NCI-H146 treated with DMSO at 0.1 percent for 48 hours (cell line): ENCODE results near the gene FRMD8.

ENCODE experiments used
- DNase-seq: peaks from one replicate; lab custom pipeline; 2025; ENCODE audit not compliant: unreplicated experiment; lab: John Stamatoyannopoulos, UW

Gene FRMD8, protein sequence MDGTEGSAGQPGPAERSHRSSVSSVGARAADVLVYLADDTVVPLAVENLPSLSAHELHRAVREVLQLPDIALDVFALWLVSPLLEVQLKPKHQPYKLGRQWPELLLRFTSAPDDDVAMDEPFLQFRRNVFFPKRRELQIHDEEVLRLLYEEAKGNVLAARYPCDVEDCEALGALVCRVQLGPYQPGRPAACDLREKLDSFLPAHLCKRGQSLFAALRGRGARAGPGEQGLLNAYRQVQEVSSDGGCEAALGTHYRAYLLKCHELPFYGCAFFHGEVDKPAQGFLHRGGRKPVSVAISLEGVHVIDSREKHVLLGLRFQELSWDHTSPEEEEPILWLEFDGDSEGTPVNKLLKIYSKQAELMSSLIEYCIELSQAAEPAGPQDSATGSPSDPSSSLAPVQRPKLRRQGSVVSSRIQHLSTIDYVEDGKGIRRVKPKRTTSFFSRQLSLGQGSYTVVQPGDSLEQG

DNA sequence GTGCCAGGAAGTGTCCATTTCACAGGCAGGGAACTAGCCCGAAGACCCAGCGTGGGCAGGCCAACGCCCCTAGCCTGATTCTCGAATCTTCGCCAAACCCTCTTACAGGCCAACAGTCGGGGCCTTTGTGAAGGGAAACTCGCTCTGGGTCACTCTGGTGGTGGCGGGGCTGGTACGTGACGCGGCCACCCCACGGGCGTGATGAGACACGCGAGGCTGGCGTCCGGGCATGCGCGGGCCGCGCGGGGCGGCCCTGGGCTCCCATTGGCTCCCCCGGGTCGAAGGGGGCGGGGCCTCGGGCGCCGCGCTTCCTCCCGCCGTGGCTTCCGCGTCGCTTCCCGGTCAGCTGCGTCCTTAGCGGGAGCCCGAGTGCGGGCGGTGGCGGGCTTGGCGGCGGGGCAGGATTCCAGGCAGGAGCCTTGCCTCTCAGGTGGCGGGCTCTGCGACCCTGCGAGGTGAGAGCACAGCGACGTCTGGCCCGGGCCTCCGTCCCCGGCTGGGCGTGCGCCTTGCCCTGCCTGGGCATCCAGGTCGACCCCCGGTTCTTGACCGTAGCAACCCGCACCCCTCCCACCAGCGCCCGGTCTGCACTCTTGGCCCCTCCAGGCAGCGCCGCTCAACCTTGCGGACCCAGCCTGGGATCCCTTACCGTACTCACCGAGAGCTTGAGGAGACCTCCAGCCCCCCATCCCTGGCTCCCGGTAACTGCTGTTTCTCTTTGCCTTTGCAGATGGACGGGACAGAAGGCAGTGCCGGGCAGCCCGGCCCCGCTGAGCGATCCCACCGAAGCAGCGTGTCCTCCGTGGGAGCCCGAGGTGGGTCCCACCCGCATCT is at the start of gene FRMD8:
Gene FRMD8 (plus strand): TSS at position 331 of the 834 bp plus-strand sequence. CDS start 400 bp downstream, at position 731.
- DNase-seq: peak; percentile 60

DNA sequence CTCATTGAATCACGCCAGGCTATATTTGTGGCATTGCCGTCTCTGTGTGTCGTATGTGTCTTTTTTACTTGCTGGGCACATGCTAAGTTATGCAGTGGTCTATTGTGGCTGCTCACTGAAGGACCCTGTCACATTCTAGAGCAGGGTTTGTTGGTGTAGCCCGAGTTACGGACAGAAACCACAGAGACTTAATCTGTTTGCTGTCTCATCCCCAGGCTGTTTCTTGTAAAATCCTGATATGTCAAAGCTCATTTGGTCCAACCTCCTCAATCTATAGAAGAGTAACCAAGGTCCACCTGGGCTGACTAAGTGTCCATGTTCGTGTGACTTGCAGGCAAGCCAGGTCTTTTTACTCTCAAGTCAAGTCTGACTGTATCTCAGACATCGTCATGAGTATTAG is 47.8 kb upstream of the FRMD8 start:
- DNase-seq: no peak

- DNase-seq: no peak
Observed at GRCh38 chr11:65340226-65340625, 46.2 kb upstream of the FRMD8 start.

- DNase-seq: no peak
Observed at GRCh38 chr11:65341856-65342255, 44.6 kb upstream of the FRMD8 start.

DNA sequence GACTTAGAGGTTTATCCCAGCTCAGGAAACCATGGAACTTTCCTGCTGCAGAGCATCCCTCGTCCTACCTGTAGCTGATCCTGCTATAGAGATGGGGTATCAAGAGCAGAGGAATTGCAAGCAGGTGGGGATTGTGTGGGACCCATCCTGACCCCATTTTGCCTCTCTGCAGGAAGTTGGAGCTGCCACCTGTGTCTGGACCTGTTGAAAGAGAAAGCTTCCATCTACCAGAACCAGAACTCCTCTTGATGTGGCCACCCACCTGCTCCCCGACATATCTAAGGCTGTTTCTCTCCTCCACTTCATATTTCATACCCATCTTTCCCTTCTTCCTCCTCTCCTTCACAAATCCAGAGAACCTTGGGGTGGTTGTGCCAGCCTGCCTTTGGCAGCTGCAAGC is 34.9 kb upstream of the FRMD8 start:
- DNase-seq: no peak

GRCh38 chr11:65352783-65353182 is 33.7 kb upstream of the FRMD8 start:
- no peak for DNase-seq

DNA sequence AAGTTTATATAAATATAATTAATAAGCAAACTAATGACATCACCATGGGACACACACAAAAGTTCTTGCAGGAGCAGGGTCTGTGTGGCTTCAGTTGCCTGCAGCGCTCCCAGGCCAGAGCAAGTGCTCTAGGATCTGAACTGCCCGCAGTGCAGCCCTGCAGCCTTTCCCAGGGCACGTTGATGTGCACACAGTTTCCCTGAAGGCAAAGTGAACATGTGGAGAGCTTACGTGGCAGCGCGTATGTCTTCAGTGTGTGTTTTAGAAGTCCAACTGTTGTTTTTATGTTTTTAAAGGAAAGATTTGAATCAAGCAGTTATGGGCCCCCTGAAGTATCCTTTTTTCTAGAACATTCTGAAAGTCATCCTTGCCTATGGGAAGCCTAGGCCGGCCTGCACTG is 33.1 kb upstream of the FRMD8 start:
- no peak for DNase-seq

GRCh38 chr11:65353900-65354264 is 32.6 kb upstream of the FRMD8 start:
- DNase-seq: no peak

DNA sequence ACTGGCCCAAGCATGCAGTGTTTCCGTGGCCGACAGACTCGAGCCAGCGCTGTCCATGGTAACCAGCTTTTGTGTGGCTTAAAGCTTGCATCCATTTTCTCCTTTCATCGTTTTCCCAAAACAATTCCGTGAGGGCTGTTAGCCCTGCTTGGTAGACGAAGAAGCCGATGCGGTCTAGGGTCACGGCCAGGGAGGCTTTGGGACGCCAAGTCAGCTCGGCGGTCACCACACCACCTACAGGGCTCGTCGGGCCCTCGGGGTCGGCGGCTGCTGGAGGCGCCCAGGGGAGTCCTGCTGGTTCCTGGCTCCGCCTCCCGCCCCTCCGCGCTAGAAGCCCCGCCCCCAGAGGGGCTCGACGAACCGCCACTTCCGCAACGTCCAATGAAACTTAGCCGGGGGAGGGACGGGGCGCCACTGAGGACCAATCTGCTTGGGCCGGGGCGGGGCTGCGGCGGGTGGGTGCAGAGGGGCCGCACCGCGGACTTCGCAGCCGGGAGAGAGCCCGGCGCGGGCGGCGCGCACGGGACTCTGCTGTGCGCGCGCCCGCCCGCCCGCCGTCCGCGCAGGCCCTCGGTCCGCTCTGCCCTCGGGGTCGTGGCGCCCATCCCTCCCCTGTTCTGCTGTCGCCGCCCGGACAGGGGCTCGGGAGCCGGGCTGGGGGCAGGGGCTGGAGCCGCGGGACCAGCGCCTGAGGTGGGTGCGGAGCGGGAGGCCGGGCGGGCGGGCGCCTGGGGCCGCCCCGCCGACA is 32.0 kb upstream of the FRMD8 start, which contains the start of gene TIGD3:
Gene TIGD3 (plus strand): TSS at position 487 of the 748 bp plus-strand sequence. CDS start 1,058 bp downstream, outside the sequence.
- DNase-seq: peak; percentile 95

DNA sequence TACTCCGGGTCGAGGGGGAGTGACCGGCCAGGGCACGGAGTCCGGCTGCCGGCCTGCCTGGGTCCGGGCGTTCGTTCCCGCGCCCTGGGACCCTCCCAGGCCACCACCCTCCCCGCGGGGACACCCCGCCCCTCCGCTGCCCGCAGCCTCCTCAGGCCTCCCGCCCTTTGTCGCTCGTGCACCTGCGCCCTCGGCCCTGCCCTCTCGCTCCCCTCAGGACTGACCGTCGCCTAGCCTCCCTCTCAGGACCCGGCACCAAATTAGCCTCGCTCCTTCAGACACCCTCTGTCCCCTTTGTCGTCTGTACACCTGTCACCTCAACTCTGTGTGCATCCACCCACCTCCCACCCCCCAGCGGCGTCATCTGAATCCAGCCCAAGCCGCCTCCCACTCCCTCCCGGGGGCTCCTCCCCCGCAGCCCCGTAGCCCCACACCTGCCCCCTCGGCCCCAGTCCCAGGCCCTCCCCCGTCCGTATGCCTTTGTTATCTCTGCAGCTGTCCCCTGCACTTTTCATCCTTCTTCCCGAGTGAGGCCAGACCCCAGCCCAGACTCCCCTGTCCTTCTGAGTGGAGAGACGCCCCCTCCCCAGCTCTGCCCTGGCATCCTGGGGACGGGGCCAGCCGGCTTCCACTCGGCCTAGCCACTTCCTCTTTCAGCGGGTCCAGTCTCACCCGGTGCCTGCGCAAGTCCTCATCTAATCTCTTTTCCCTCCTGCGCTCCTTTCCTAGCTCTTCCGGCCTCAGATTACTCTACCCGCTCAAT is 31.2 kb upstream of the FRMD8 start:
- peak; percentile 80 for DNase-seq

DNA sequence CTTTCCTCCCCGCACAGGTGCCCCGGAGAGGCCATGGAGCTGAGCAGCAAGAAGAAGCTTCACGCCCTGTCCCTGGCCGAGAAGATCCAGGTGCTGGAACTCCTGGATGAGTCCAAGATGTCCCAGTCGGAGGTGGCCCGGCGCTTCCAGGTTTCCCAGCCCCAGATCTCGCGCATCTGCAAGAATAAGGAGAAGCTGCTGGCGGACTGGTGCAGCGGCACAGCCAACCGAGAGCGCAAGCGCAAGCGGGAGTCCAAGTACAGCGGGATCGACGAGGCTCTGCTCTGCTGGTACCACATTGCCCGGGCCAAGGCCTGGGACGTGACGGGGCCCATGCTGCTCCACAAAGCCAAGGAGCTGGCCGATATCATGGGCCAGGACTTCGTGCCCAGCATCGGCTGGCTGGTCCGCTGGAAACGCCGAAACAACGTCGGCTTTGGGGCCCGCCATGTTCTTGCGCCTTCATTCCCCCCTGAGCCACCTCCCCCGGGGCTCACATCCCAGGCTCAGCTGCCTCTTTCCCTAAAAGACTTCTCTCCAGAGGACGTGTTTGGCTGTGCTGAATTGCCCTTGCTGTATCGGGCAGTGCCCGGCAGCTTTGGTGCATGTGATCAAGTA is 30.6 kb upstream of the FRMD8 start:
- DNase-seq: no peak

DNA sequence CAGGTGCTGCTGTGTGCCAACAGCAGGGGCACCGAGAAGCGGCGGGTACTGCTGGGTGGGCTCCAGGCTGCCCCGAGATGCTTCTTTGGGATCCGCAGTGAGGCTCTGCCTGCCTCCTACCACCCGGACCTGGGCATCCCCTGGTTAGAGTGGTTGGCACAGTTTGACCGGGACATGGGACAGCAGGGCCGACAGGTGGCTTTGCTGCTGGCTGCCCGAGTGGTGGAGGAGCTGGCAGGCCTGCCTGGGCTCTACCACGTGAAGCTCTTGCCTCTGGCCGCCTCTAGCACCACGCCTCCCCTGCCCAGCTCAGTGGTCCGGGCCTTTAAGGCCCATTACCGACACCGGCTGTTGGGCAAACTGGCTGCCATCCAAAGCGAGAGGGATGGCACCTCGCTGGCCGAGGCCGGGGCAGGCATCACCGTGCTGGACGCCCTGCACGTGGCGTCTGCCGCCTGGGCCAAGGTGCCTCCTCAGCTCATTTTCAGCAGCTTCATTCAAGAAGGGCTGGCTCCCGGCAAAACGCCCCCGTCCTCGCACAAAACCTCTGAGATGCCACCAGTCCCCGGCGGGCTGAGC is 30.0 kb upstream of the FRMD8 start:
- no peak for DNase-seq

DNA sequence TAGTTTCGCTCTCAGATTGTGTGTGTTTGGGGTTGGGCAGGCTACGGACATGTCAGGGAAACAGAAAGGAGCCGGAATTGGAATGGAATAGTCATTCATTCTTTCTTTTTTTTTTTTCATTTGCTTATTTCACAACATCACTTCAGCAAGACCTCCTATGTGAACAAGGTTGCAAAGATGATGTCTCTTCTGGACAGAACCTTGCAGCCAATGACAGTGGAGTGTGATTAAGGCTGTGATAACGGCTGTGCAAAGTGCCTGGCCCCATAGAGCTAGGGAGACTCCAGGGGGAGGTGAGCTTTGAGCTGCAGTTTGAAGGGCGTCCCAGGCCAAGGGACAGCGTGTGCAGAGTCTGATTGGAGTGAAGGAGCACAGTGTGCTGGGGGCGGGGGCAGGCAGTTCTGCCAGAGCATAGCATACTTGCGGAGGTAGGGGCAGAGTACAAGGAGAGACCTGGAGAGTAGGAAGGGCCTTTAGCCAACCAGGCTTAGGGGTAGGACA is 28.5 kb upstream of the FRMD8 start:
- no peak for DNase-seq

DNA sequence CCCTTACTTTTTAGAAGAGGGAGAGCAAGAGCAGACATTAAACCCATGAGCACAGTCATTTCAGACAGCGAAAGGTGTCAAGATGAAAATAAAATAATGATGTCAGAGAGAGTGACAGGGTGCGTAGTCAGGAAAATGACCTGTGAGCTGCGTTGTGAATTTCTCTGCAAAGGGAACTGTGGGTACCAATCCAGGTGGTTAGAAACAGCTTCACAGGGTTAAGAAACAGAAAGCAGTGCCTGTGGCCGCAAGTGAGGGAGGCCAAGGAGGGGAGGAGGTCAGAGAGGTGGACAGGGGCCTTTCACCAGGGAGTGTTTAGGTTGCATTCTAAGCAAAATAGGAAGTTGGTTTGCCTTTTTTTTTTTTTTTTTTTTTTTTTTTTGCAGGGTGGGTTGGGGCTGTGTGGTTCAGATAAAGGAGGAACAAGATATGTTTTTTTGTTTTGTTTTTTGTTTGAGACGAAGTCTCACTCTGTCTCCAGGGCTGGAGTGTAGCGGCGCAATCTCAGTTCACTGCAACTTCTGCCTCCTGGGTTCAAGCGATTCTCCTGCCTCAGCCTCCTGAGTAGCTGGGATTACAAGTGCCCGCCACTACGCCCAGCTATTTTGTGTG is 24.0 kb upstream of the FRMD8 start:
- no peak for DNase-seq

DNA sequence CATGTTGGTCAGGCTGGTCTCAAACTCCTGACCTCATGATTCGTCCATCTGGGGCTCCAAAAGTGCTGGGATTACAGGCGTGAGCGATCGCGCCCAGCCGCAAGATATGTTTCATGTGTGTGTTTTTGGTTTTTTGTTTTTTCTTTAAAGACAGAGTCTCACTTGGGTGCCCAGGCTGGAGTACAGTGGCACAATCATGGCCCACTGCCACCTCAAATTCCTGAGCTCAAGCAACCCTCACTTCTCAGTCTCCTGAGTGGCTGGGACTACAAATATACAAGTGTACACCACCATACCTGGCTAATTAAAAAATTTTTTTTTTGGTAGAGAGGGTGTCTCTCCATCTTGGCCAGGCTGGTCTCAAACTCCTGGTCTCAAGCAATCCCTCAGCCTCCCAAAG is 23.5 kb upstream of the FRMD8 start:
- no peak for DNase-seq

DNA sequence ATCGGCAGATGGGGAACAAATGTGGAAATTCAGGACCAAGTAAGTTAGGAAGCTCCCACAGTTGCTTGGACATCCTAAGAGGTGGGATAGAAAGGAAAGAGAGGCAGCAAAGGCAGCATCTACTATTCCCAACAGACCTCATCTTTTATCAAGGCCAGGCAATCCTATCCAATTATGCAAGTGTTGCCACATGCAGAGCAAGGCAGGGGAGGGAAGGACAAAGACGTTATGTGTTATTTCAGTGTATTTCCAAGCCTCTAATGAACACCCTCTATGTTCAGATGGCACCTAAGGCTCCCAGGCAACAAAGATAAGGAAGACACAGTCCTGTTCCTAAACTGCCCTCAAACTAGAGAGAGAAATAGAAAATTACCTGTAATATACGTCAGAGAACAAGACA is 22.7 kb upstream of the FRMD8 start:
- no peak for DNase-seq

DNA sequence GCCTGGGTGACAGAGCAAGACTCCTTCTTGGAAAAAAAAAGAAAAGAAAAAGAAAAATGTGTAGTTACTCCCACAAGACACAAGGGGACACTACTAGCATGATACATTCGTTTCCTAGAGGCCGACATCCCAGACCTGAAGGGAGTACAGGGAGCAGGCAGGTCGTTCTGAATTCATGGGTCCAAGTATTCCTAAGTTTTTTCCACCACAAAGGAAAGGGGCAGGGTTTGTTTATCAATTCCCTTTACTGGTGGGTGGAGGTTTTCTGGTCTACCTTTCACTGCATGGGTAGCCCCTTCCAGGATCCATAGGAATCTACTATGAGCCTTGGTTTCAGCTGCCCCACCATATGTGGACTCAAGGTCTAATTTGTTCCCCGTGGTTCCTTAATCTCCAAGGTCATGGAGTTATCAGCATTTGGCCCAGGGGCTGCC is 20.1 kb upstream of the FRMD8 start:
- DNase-seq: peak; percentile 78

- DNase-seq: no peak
Observed at GRCh38 chr11:65370659-65371049, 15.8 kb upstream of the FRMD8 start.
